HG03442 (cell line): Measurements from ENCODE around the gene SH3PXD2A.

ENCODE experiments used
- ATAC-seq: cut with Tn5 transposase; IDR thresholded peaks from one replicate; pipeline ENCODE4 v1.9.1; 2021; ENCODE audit warnings: mild to moderate bottlenecking, moderate library complexity; ENCODE audit not compliant: unreplicated experiment

SH3PXD2A gene

GRCh38 chr10:103657061-103657591 lies 198.2 kb downstream of the SH3PXD2A start:
- no peak for ATAC-seq

DNA sequence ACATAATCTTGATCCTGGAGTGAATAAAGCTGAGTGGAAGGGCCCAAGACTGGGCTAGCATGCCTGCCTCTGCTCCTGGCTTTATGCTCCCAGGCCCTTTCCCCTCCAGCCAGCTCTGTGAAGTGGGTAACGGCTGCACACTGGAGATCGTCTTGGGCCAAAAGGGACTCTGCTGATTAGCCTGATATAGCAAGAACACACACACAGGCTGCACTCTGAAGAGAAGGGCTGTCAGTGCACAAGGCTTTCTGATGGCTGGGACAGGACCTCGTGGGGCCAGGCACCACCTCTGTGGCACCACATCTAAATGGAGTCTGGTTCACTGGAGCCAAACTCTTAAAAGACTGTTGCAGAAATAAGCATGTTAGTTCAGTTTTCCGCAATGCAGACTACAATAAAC lies 200.5 kb downstream of the SH3PXD2A start:
- ATAC-seq, result no peak

DNA sequence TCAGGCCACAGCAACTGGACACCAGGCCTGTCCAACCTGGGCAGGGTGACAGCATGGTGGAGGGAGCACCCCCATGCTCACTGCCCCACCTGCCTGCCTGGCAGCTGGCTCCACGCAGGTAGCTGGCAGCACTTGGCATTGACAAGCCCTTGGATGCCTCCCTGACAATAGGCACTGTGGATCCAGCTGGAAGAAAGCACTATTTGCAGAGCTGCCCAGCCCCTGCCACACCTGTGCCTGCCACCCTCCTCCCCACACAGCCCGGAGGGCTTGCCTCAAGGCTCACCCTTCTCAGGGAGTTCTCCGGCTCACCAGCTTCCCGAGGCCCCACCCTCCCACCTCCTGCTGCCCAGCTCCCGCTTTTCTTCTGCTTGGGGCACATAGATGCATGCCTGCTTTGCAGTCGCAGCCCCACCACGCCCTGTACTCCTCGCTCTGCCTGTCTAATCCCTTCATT lies 201.8 kb downstream of the SH3PXD2A start:
- ATAC-seq, result no peak

DNA sequence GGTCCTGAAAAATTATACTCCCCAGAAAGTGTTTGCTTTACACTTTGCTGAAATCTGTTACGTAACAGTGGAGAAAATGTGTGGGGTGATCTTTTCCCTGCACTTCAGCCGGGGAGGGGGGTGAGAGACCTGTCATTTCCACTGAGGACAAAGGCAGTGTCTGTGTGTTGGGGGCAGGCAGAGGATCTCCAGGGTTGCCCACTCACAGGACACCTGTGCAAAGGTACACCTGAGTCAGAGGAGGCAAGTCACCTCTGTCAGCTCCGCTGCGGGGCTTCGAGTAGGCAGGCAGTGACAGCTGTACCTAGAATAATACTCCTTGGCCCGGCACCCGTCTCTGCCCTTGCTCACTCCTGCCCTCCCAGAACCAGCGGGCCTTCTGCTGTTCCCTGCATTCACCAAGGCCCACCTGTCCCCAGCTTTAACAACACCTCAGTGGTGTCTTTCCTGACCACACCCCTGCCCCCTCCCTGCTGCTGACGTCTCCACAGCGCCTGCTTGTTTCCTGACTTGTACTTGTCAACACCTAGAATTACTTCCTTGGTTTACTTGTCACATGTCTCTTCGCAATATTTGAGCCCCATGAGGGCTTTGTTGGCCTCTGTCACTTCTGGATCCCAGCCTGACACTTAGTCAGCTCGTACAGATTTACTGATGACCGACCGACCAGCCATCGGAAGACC lies 202.6 kb downstream of the SH3PXD2A start:
- no peak for ATAC-seq

DNA sequence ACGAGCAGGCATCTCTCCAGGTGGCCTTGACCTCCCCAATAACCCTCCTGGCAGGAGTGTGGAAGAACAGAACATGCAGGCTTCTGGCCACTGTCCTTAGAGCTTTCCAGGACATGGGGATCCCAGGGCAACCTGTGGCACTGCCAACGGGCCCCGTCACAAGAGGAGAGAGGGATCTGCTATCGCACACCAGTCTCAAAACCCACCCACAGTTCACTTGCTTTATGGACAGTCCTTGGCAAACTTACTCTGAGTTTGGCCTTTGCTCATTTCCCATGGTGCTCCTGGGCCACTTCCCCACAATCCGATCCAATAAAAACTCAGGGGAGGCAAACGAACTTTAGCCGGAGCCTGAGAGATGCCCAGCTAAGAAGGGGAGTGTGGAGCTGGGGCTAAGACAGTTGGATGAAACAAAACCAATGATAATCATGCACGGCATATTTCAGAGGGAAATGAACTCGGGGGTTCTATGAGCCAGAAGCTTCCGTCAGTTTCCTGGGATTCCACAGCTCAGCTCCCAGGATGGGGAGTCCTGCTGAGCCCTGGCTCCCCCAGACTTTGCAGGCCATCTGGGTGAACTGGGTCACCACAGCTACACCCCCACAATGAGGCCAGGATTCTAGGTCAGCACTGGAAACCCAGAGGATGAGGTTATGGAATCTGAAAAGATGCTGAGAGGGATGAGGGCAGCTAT lies 203.4 kb downstream of the SH3PXD2A start:
- ATAC-seq, result no peak

DNA sequence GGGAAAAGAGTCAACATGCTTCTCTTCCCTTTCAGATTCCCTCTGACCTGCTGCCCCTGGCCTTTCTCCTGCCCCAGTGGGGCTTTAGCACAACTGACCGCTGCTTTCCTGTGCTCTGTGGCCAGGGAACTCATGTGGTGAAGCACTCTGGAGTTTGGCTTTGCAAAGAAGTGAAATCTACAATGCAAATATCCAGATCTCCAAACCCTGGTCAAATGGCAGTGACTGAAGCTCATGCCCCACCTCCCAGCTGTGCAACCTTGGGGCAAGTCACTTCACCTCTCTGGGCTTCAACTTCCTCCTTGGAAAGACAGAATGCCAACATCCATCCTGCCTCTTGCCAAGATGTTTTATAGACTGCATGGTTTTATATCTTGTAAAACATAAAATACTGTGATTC lies 204.0 kb downstream of the SH3PXD2A start:
- no peak for ATAC-seq

GRCh38 chr10:103649654-103650423 lies 205.5 kb downstream of the SH3PXD2A start:
- ATAC-seq, result no peak

DNA sequence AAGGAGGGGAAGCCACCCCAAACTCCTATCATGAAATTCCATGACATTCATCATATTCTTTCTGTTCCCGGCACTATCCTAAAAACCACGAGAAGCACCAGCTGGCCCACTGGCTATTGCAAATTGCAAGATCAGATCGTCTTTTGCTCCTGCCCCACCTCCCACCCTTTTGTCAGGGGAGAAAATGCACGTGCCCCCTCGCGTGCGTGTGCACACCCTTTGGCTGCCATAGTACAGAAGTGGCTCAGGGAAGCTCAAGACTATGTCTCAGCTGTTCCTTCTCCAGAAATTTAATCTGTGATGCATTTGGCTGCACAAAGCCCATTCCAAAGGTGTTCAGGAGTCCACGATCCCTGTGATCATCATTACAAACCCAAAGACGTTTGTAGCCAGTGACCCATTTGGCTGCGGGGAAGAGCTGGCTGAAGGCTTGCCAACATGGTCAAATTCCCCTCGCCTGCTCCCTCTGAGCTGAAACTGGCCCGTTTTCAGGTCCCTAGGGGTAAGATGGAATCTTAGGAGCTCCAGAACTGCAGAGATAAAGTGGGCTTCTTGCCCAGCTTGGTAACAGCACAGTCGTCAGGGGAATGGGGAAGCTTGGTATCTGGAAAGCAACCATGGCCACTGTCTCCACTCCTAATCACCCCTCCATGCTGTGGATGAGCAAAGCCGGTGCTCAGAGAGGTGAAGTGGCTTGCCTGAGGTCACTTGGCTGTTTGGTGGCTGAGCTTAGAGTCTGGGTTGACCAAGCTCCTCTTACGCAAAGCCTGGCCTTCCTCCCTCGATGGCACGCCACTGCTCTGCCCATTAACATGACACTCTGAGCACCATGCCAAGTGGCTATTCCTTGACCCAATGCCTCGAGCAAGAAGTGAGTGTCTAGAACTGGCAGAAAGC lies 206.5 kb downstream of the SH3PXD2A start:
- ATAC-seq, result no peak

DNA sequence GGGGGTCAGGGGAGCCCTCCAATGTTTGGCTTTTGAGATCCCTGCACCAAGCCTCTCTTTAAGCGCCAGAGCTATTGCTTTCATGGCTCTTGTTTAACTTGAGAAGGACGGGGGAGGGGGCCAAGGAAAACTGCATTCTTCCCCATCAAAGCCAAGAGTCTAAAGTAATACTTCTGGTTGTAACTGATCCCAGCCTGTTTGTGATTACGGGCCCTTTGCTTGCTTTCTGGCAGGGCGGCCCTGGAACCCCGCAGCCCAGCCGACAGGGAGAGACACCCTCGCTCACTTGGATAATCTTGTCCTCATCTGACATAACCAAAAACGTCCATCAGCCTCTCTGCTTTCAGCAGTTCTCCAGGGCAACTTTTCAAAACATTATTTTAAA lies 207.1 kb downstream of the SH3PXD2A start:
- ATAC-seq, result no peak

- no peak for ATAC-seq
These were observed 209.1 kb downstream of the SH3PXD2A start for GRCh38 chr10:103646304-103646703.

DNA sequence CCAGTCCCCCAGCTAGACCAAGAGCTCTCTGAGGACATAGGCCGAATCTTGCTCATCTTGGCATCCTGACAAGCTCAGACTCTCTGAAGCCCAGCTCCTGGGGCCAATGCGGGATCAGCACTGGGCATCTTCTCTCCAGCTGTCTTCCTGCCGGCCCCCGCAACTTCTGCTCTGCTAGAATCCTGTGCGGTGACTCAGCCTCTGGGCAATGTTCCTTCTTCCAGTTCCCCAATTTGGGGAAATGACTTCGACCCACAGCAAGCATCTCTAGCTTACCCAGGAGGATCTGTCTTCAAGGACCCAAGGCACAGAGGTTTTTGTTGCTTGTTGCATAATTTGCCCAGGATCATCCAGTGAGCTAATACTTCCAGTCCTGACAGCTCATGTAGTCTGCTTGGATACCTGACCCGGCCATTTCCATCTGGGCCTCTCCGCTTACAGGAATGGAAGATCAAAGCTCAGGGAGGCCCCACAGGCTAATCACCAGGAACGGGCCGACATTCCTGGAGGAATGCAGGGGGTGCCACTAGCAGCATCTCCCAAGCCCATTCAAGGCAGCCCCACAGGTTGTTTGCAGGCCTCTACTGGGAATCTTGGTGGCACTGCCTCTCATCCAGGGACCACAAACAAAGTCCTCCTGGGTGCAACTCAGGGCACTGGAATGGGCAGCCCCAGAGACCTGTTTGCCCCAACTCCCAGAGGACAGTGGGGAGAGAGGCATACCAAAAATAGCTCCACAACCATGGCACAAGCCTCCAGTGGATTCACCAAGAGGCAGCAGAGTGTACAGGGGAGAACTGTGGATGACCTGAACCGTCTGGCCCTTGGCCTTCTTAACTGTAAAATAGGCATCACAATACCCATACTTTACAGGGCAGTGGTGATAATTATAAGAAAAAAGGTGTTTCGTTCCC lies 210.0 kb downstream of the SH3PXD2A start:
- ATAC-seq, result no peak

DNA sequence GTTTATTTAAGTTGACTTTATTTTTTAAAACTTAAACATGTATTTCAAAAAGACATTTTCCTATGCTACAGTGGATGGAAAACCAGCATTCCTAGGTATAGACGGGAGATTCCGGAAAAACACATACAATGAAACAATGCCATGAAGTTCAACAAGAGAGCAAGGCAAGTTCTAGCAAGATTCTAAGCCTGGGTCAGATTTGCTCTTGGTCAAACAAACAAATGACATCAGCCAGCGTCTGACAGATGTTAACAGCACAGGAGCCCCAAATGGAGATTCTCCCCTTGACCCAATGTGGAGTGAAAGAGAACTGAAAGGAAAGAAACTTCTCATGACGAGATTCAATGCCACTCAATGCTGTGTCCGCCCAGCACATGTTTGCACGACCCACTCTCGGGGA lies 212.0 kb downstream of the SH3PXD2A start:
- ATAC-seq, result no peak

DNA sequence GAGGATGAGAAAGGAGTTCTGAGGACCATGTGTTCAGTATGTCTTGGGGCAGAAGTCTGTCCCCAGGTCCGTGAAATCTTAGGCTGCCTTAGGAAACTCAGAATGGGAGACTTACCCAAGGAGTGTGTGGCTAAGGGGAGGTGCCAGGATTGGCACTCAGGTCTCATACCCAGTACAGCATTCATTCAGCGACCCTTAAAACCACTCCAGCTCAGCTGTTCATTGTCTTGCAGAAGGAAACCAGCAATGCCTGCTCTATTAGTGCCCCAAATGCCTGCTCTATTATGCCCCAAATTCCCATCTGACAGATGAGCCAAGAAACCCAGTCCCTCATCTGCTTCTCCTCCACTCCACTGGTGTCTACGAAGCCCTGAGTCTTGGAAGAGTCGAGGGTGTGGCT lies 214.1 kb downstream of the SH3PXD2A start:
- ATAC-seq, result no peak

GRCh38 chr10:103640436-103641181 lies 214.8 kb downstream of the SH3PXD2A start:
- ATAC-seq, result no peak

DNA sequence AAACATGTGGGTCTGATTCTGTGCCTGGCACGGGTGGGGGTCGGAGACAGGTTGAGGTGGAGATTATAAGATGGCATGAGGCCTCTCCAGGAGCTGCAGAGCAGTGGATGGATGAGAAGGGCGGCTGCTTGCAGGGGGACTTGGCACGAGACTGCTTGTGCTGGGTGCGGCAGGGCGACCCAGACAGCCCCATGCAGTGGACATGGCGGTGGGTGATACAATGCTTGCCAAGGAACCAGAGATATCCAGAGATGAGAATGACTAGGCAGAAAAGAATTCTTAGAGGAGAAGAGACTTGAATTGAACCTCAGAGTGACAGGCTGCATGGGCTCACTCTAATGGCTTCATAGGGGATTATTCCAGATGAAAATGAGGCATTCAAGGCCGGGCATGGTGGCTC lies 216.4 kb downstream of the SH3PXD2A start:
- ATAC-seq, result no peak

DNA sequence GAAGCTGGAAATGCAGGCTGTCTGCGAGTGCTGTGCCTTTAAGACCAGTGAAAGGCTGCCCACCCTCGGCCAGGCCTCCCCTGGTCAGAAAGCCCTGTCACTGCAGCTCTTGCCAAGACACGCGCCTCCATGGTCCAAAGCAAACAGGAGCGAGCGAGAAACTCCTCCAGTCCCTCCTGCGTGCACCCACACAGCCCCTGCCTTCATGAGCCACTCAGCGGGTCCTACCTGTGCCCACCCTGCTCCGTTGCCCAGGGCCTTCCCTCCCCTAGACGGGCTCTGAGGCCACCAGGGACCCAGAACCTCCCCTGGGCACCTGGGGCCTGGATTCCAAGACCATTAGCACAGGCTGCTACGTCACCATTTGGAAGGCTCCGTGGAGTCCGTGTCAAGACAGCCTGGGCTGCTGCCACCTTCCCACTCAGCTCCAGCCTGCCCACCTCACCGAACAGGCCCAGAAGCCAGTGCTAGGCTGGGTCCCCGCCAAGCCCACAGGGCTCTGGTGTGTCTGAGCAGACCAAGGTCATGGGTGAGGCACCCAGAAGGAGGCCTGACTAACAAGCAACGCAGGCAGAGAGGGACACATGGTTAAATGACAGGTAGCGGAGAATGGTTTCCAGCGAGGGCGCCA lies 217.3 kb downstream of the SH3PXD2A start:
- no peak for ATAC-seq

GRCh38 chr10:103637011-103637410 lies 218.4 kb downstream of the SH3PXD2A start:
- ATAC-seq, result no peak

- ATAC-seq, result no peak
These were observed 218.9 kb downstream of the SH3PXD2A start for GRCh38 chr10:103636492-103636891.
